NK-92 treated with Interleukin-12 subunit alpha and Interleukin-12 subunit beta, amount 100 ng/mL, for 24 hours (cell line): ENCODE data around the gene NAA35.
"Not testable (repeated sequence)": the region's sequence is repeated elsewhere in the genome, so short reads cannot be mapped to it uniquely, and the experiment has no call there.

Experiments
- DNase-seq: peaks from one replicate; lab custom pipeline; 2025; lab: John Stamatoyannopoulos, UW

Gene NAA35

GRCh38 chr9:85944672-85945071 lies 3.7 kb downstream of the NAA35 start:
- DNase-seq: no peak

DNA sequence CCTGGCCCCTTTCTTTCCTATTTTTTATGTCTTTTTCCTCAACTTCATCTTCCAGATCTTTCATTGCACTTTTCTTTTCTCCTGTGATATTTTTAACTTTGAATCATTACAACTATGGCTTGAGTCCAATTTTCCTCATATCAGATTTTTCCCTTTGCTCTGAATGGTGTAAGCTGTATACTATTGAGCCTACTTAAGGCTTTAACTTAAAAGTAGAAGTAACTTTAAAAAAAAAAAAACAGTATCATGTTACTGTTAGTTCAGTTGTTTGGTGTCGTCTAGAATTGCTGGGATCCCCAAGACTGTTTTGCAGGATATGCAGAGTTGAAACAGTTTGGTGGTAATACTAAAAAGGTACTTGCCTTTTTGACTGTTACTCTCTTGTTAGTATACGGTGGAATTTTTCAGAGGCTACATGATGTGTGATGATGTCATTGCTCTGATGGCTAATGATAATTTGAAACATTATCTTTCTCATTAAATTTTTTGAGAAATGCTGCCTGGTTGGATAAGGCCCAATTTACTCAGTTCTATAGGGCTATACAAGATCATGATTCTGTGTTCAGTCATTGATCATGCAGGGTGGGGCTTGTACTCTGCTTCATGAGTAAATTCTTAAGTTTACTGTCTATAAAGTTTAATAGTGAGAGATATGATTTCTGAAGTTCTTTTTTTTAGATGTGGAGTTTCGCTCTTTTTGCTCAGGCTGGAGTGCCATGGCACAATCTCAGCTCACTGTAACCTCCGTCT lies 8.8 kb downstream of the NAA35 start:
- DNase-seq: no peak

DNA sequence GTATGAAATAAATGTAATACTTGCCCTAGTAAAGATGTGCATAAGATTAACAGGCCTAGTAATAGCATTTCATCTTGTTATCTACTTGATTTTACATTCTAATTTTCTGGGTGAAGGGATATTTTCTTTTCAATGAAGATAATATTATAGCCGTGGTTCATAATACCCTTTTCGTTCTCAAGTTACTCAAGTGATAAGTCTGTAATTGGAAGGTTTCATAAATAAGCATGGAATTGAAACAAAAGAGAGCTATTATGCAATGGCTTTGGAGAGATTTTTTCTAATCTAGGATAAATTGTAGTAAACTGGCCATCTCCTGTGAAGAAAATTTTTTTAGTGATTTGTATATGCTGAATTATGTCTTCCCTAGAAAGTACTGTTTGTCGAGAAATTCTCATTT lies 19.0 kb downstream of the NAA35 start:
- no peak for DNase-seq

DNA sequence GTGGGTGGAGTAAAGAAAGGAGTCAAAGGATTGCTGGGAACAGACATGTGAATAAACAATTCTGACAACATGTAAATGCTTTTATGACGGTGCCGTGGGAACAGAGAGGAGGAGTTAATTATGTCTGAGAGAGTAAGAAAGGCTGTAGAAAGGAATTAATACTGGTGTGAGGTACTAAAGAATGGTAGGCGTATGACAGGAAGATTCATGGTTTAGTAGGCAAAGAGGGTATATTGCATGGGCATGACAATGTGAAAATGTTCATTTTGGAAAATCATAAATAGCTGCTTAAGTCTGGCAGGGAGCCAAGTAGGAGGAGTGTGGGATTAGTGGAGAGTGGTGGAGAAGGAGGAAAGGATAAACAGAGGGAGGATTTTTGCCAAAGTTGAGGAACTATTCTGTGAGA lies 19.7 kb downstream of the NAA35 start:
- DNase-seq: no peak

GRCh38 chr9:85964526-85964925 lies 23.6 kb downstream of the NAA35 start:
- DNase-seq: no peak

DNA sequence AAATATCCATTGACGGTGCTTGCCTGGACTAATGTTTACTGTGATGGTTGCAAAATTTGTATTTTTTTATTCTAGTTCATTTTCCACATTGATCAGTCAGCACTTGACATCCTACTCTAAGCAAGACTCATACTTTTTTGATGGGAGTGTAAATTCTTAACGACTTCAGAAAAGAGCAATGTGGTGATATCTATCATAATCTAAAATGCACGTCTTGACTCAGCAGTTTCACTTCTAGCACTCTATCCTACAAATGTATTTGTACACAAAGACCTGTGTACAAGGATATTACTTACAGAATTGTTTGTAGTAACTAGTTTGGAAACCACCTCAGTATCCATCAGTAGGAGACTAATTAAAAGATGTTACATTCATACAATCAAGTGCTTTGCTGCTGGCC lies 24.0 kb downstream of the NAA35 start:
- DNase-seq: no peak

- no peak for DNase-seq
Observed at GRCh38 chr9:85969727-85970126, 28.8 kb downstream of the NAA35 start.

- DNase-seq: no peak
Observed at GRCh38 chr9:85971731-85972130, 30.8 kb downstream of the NAA35 start.

DNA sequence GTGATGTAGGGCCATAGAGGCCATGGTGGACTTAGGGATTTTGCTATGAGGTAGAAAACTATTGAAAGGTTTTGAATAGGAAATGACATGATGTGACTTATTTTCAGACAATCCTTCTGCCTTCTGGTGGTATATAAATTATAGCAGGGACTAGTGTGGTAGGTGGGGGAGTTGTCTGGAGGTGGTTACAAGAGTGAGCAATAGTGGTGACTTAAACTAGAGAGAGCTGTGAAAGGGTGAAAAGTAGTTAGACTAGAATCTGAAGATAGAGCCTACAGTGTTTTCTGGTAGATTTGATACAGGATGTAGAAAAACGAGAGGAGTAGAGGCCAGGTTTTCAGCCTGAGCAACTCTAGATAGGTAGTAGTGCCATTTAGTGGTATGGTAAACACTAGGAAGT lies 32.3 kb downstream of the NAA35 start:
- no peak for DNase-seq

- DNase-seq: not testable (repeated sequence)
Observed at GRCh38 chr9:85974055-85974547, 33.2 kb downstream of the NAA35 start.

DNA sequence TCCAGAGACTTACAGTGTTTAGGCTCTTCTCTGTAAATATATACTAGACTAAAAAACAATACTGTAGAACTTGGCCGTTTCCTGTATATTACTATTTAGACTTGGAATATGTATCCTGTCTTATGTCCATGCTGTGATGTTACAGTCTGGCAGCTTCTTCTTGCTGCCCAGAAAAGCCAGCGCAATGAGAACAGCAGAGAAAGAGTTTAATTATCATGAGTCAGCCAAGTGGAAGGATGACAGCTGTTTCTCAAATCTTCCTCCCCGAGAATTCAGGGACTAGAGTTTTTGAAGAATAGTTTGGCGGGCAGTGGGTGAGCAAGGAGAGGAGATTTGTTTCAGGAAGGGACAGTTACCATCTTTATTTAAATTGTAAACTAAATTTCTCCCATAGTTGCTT lies 37.5 kb downstream of the NAA35 start:
- DNase-seq: no peak

DNA sequence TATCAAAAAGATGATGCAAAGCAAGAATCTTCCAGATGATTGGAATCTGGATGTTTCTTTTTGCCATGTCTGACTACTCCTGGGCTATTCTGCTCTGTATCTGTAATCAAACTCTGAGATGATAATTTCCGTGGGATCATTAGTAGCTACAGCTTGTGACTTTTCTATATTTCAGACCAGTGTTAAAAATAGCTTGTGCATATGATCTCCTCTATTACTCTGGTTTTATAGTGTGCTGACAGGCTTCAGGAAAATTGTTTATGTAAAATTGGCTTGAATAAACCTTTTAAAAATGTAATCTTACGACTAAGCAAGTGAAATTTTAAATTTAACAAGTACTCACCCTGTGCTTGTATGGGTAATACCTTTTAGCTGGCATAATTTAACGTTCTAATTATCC lies 40.4 kb downstream of the NAA35 start:
- DNase-seq: no peak

GRCh38 chr9:85984457-85984856 lies 43.5 kb downstream of the NAA35 start:
- DNase-seq: no peak

DNA sequence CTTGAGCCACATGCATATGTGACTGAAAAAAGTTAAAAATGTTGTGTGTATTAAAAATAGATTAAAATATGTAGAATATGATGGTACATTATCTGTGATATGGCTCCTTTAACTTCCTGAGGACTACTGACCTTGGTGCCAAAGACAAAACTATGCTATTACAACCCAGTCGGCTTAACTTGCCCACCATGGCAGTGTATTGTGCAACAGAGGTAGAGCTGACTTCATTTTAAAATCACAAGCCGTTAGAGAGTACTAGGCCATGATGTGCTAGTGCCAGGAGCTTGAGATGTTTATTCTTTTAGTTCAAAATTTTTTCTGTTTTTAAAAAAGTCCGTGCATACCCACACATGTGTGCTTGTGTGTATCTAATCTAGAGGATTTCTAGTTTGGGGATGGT lies 46.3 kb downstream of the NAA35 start:
- DNase-seq: no peak

GRCh38 chr9:85994191-85994590 lies 53.2 kb downstream of the NAA35 start:
- DNase-seq: no peak

- no peak for DNase-seq
Observed at GRCh38 chr9:85995097-85995496, 54.2 kb downstream of the NAA35 start.

GRCh38 chr9:85995599-85995998 lies 54.7 kb downstream of the NAA35 start:
- no peak for DNase-seq

DNA sequence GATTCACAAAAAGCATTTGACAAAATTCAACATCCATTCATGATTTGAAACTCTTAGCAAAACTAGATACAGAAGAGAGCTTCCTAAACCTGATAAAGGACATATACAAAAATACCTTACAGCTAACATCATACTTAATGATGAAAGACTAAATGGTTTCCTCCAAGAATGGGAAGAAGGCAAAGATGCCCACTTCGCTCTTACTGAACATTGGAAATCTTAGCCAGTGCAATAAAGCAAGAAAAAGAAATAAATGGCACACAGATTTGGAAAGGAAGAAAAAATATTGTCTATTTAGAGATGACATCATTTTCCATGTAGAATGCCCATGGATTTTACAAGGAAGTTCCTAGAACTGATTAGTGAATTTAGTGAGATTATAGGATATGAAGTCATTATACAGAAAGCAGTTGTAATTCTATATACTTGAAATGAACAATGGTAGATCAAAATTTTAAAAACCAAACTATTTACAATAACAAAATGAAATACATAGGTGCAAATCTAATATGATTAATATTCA lies 64.4 kb downstream of the NAA35 start:
- no peak for DNase-seq

- DNase-seq: no peak
Observed at GRCh38 chr9:86009133-86009532, 68.2 kb downstream of the NAA35 start.

GRCh38 chr9:86020731-86021130 lies 79.8 kb downstream of the NAA35 start:
- no peak for DNase-seq

- no peak for DNase-seq
Observed at GRCh38 chr9:86021166-86021565, 80.2 kb downstream of the NAA35 start.

DNA sequence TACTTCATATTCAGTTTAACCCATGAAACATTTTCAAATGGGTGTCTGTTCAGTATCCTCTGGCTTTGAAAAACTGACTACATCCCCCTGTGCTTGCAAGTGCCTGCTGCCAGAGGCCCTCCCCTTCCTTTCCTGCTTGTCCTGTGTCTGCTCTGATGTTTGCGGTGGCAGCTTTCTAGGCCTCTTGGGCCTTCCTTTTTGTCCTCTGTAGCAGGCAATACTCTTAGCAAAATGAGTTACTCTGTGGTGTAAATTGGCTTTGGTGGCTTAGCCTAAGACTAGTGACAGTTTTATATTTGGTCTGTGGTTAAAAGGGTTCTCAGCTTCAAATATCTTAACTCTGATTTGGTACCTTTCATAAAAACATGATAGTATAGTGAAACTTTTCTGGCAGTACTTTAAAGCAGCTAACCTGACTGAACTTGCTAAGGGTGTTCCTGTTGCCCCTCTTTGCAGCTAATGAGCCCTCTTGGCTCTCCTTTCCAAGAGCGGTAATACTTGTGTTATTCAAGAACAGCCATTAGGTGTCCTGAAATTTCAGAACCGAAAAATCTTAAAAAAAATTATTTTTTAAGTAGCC lies 81.8 kb downstream of the NAA35 start:
- DNase-seq: no peak

- no peak for DNase-seq
Observed at GRCh38 chr9:86027767-86028166, 86.8 kb downstream of the NAA35 start.
